WTC11 (cell line): Measurements from ENCODE around the gene MED15. TPM values are rescaled to one million over a fixed set of nuclear protein-coding genes. Genes with fewer than 3 reads are reported as not detected.

Experiments used
- ATAC-seq: fragments of 200-7000 bp; cut with Tn5 transposase; 2 replicates; pipeline ENCODE4 v1.10.0; 2021; ENCODE audit warnings: mild to moderate bottlenecking, moderate library complexity
- CTCF ChIA-PET: fragments of 300-600 bp; sonication (Branson Sonifier 250); formaldehyde crosslinking; loops from one replicate; lab custom pipeline; 2021; ENCODE audit warnings: antibody characterized with exemption; lab: Charles Lee
- POLR2A ChIA-PET: fragments of 350-600 bp; sonication (Branson Sonifier 250); formaldehyde crosslinking; loops from one replicate; lab custom pipeline; 2021; ENCODE audit warnings: antibody characterized with exemption; lab: Charles Lee
- DNase-seq: peaks from one replicate; pipeline ENCODE4 v3.0.0; 2021; ENCODE audit warnings: low spot score
- H3K27ac Mint-ChIP-seq: 2 replicates; pipeline ENCODE4 v1.8.0; 2021; ENCODE audit warnings: mixed read lengths
- H3K27me3 Mint-ChIP-seq: 2 replicates; pipeline ENCODE4 v1.8.0; 2021; ENCODE audit warnings: low read depth, mild to moderate bottlenecking, moderate library complexity, mixed read lengths
- H3K36me3 Mint-ChIP-seq: 2 replicates; pipeline ENCODE4 v1.8.0; 2021; ENCODE audit warnings: mixed read lengths
- H3K4me1 Mint-ChIP-seq: 2 replicates; pipeline ENCODE4 v1.8.0; 2022; ENCODE audit warnings: mixed read lengths
- H3K4me3 Mint-ChIP-seq: 2 replicates; pipeline ENCODE4 v1.8.0; 2021; ENCODE audit warnings: mild to moderate bottlenecking, moderate library complexity, mixed read lengths
- H3K9me3 Mint-ChIP-seq: 2 replicates; pipeline ENCODE4 v1.8.0; 2021; ENCODE audit warnings: mixed read lengths
- ELF4 ChIP-seq: sonication (generic); formaldehyde crosslinking; IDR thresholded peaks from 2 replicates; pipeline ENCODE4 v1.8.1; 2022; ENCODE audit warnings: low read depth, mild to moderate bottlenecking, moderate library complexity, missing genetic modification reagents
- ESRRA ChIP-seq: sonication (generic); formaldehyde crosslinking; IDR thresholded peaks from 2 replicates; pipeline ENCODE4 v1.8.1; 2022; ENCODE audit warnings: mild to moderate bottlenecking, missing genetic modification reagents, borderline replicate concordance
- ETV6 ChIP-seq: sonication (generic); formaldehyde crosslinking; IDR thresholded peaks from 2 replicates; pipeline ENCODE4 v1.8.1; 2022; ENCODE audit warnings: mild to moderate bottlenecking, missing genetic modification reagents
- FOXK1 ChIP-seq: sonication (generic); formaldehyde crosslinking; IDR thresholded peaks from 2 replicates; pipeline ENCODE4 v1.8.0; 2022; ENCODE audit warnings: mild to moderate bottlenecking, moderate library complexity, missing genetic modification reagents
- JAZF1 ChIP-seq: fragments of 250-450 bp; sonication (Bioruptor Pico); IDR thresholded peaks from 2 replicates; pipeline ENCODE4 v1.9.0; 2021; ENCODE audit warnings: moderate library complexity, mild to moderate bottlenecking, inconsistent platforms
- KAT7 ChIP-seq: sonication (generic); formaldehyde crosslinking; IDR thresholded peaks from 2 replicates; pipeline ENCODE4 v1.8.1; 2023; ENCODE audit warnings: missing genetic modification reagents, mild to moderate bottlenecking, borderline replicate concordance
- RORB ChIP-seq: fragments of 250-450 bp; sonication (Bioruptor Pico); IDR thresholded peaks from 2 replicates; pipeline ENCODE4 v1.9.0; 2021; ENCODE audit warnings: mild to moderate bottlenecking
- SP1 ChIP-seq: sonication (generic); formaldehyde crosslinking; conservative IDR thresholded peaks from 2 replicates; pipeline ENCODE4 v1.8.1; 2022; ENCODE audit warnings: missing genetic modification reagents
- ZNF263 ChIP-seq: sonication (generic); formaldehyde crosslinking; IDR thresholded peaks from 2 replicates; pipeline ENCODE4 v1.8.1; 2022; ENCODE audit warnings: low read depth, mild to moderate bottlenecking, moderate library complexity, missing genetic modification reagents
- ZNF396 ChIP-seq: fragments of 250-450 bp; sonication (Bioruptor Pico); IDR thresholded peaks from 2 replicates; pipeline ENCODE4 v1.8.0; 2021; ENCODE audit warnings: mild to moderate bottlenecking, moderate library complexity, borderline replicate concordance
- ZNF671 ChIP-seq: fragments of 250-450 bp; sonication (Bioruptor Pico); IDR thresholded peaks from 2 replicates; pipeline ENCODE4 v1.8.0; 2021; ENCODE audit warnings: mild to moderate bottlenecking
- total RNA-seq: library from RNA; stranded (reverse); gene quantifications from 3 replicates; pipeline ENCODE4 v1.2.3, GENCODE V29; 2021
- TF ChIP-seq, protein P1 (sequence below): sonication (generic); formaldehyde crosslinking; IDR thresholded peaks from 2 replicates; pipeline ENCODE4 v1.8.0; 2022; ENCODE audit warnings: mild to moderate bottlenecking, missing genetic modification reagents
- TF ChIP-seq, protein P2 (sequence below): fragments of 250-450 bp; sonication (Bioruptor Pico); IDR thresholded peaks from 2 replicates; pipeline ENCODE4 v1.9.0; 2021; ENCODE audit warnings: mild to moderate bottlenecking
- TF ChIP-seq, protein P3 (sequence below): sonication (generic); formaldehyde crosslinking; conservative IDR thresholded peaks from 2 replicates; pipeline ENCODE4 v1.8.1; 2022; ENCODE audit warnings: mild to moderate bottlenecking, missing genetic modification reagents
- TF ChIP-seq, protein P4 (sequence below): sonication (generic); formaldehyde crosslinking; IDR thresholded peaks from 2 replicates; pipeline ENCODE4 v1.8.0; 2022; ENCODE audit warnings: mild to moderate bottlenecking, missing genetic modification reagents
- TF ChIP-seq, protein P5 (sequence below): fragments of 250-450 bp; sonication (Bioruptor Pico); IDR thresholded peaks from 2 replicates; pipeline ENCODE4 v1.8.0; 2021; ENCODE audit warnings: mild to moderate bottlenecking
- TF ChIP-seq, protein P6 (sequence below): sonication (generic); formaldehyde crosslinking; IDR thresholded peaks from 2 replicates; pipeline ENCODE4 v1.8.0; 2023; ENCODE audit warnings: missing genetic modification reagents
- TF ChIP-seq, protein P7 (sequence below): sonication (generic); formaldehyde crosslinking; IDR thresholded peaks from 2 replicates; pipeline ENCODE4 v1.8.0; 2023; ENCODE audit warnings: missing genetic modification reagents, mild to moderate bottlenecking, borderline replicate concordance
- TF ChIP-seq, protein P8 (sequence below): sonication (generic); formaldehyde crosslinking; IDR thresholded peaks from 2 replicates; pipeline ENCODE4 v1.8.1; 2023; ENCODE audit warnings: mild to moderate bottlenecking, missing genetic modification reagents

MED15 gene
- total RNA-seq, 1 experiment from 2014 or later, result 67.7 TPM

DNA sequence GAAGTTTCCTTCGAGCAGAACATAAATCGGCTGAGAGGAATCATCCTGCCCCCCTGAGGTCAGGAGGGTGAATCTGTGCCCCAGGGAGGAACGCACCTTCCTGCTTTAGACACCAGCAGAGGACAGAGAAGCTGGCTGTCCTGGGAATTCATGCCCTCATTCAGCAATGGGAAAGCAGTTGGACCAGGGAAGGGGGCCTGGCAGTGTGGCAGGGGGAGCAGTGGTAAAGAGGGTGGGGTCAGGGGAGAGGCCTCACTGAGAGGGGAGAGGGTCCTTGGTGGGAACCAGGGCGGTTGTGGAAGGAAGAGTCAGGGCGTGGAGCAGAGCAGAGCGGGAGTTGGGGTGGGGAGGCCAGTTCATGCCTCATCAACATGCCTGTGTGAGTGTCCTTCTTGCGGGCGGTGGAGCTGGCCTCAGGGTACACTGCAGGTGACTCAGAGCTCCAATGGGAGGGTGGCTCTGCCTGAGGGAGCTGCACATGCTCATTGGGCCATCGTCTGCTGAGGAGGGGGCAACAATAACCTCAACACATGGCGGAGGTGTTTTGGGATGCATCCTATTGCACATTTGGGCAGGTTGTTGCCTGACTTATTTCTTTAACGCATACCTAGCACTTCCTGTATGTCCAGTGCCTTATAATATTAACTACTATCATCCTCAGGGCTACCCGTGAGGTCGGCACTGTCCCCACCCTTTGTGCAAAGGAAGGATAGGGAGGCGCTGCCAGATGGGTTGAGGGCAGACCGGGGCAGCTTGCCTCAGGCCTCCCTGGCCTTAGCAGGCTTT lies 23.2 kb downstream of the MED15 start:
- ATAC-seq, result 0 out of 2 replicates have a peak, but pooled peaks have one; percentile 12
- peaks cover 38% of the 10 kb centered on the region for H3K4me1 Mint-ChIP-seq
- TF ChIP-seq ETV6, result no peak
- TF ChIP-seq, protein P1, sequence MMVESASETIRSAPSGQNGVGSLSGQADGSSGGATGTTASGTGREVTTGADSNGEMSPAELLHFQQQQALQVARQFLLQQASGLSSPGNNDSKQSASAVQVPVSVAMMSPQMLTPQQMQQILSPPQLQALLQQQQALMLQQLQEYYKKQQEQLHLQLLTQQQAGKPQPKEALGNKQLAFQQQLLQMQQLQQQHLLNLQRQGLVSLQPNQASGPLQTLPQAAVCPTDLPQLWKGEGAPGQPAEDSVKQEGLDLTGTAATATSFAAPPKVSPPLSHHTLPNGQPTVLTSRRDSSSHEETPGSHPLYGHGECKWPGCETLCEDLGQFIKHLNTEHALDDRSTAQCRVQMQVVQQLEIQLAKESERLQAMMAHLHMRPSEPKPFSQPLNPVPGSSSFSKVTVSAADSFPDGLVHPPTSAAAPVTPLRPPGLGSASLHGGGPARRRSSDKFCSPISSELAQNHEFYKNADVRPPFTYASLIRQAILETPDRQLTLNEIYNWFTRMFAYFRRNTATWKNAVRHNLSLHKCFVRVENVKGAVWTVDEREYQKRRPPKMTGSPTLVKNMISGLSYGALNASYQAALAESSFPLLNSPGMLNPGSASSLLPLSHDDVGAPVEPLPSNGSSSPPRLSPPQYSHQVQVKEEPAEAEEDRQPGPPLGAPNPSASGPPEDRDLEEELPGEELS (CRISPR knock-in tag), result no peak
- TF ChIP-seq ZNF396, result no peak
- no peak for TF ChIP-seq ELF4 (CRISPR knock-in tag)
- no peak for TF ChIP-seq ZNF263
- TF ChIP-seq, protein P2, sequence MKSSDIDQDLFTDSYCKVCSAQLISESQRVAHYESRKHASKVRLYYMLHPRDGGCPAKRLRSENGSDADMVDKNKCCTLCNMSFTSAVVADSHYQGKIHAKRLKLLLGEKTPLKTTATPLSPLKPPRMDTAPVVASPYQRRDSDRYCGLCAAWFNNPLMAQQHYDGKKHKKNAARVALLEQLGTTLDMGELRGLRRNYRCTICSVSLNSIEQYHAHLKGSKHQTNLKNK, result no peak
- TF ChIP-seq, protein P3, sequence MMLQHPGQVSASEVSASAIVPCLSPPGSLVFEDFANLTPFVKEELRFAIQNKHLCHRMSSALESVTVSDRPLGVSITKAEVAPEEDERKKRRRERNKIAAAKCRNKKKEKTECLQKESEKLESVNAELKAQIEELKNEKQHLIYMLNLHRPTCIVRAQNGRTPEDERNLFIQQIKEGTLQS (CRISPR knock-in tag), result no peak
- TF ChIP-seq ESRRA, result no peak
- TF ChIP-seq FOXK1 (CRISPR knock-in tag), result no peak
- TF ChIP-seq RORB (CRISPR knock-in tag), result no peak
- no peak for TF ChIP-seq ZNF671 (CRISPR knock-in tag)
- TF ChIP-seq, protein P4, sequence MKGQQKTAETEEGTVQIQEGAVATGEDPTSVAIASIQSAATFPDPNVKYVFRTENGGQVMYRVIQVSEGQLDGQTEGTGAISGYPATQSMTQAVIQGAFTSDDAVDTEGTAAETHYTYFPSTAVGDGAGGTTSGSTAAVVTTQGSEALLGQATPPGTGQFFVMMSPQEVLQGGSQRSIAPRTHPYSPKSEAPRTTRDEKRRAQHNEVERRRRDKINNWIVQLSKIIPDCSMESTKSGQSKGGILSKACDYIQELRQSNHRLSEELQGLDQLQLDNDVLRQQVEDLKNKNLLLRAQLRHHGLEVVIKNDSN, result no peak
- TF ChIP-seq, protein P5, sequence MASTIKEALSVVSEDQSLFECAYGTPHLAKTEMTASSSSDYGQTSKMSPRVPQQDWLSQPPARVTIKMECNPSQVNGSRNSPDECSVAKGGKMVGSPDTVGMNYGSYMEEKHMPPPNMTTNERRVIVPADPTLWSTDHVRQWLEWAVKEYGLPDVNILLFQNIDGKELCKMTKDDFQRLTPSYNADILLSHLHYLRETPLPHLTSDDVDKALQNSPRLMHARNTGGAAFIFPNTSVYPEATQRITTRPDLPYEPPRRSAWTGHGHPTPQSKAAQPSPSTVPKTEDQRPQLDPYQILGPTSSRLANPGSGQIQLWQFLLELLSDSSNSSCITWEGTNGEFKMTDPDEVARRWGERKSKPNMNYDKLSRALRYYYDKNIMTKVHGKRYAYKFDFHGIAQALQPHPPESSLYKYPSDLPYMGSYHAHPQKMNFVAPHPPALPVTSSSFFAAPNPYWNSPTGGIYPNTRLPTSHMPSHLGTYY (CRISPR knock-in tag), result no peak
- no peak for TF ChIP-seq SP1 (CRISPR knock-in tag)
- TF ChIP-seq, protein P6, sequence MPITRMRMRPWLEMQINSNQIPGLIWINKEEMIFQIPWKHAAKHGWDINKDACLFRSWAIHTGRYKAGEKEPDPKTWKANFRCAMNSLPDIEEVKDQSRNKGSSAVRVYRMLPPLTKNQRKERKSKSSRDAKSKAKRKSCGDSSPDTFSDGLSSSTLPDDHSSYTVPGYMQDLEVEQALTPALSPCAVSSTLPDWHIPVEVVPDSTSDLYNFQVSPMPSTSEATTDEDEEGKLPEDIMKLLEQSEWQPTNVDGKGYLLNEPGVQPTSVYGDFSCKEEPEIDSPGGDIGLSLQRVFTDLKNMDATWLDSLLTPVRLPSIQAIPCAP (CRISPR knock-in tag), result no peak
- no peak for TF ChIP-seq JAZF1 (CRISPR knock-in tag)
- TF ChIP-seq, protein P7, sequence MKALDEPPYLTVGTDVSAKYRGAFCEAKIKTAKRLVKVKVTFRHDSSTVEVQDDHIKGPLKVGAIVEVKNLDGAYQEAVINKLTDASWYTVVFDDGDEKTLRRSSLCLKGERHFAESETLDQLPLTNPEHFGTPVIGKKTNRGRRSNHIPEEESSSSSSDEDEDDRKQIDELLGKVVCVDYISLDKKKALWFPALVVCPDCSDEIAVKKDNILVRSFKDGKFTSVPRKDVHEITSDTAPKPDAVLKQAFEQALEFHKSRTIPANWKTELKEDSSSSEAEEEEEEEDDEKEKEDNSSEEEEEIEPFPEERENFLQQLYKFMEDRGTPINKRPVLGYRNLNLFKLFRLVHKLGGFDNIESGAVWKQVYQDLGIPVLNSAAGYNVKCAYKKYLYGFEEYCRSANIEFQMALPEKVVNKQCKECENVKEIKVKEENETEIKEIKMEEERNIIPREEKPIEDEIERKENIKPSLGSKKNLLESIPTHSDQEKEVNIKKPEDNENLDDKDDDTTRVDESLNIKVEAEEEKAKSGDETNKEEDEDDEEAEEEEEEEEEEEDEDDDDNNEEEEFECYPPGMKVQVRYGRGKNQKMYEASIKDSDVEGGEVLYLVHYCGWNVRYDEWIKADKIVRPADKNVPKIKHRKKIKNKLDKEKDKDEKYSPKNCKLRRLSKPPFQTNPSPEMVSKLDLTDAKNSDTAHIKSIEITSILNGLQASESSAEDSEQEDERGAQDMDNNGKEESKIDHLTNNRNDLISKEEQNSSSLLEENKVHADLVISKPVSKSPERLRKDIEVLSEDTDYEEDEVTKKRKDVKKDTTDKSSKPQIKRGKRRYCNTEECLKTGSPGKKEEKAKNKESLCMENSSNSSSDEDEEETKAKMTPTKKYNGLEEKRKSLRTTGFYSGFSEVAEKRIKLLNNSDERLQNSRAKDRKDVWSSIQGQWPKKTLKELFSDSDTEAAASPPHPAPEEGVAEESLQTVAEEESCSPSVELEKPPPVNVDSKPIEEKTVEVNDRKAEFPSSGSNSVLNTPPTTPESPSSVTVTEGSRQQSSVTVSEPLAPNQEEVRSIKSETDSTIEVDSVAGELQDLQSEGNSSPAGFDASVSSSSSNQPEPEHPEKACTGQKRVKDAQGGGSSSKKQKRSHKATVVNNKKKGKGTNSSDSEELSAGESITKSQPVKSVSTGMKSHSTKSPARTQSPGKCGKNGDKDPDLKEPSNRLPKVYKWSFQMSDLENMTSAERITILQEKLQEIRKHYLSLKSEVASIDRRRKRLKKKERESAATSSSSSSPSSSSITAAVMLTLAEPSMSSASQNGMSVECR (CRISPR knock-in tag), result no peak
- TF ChIP-seq, protein P8, sequence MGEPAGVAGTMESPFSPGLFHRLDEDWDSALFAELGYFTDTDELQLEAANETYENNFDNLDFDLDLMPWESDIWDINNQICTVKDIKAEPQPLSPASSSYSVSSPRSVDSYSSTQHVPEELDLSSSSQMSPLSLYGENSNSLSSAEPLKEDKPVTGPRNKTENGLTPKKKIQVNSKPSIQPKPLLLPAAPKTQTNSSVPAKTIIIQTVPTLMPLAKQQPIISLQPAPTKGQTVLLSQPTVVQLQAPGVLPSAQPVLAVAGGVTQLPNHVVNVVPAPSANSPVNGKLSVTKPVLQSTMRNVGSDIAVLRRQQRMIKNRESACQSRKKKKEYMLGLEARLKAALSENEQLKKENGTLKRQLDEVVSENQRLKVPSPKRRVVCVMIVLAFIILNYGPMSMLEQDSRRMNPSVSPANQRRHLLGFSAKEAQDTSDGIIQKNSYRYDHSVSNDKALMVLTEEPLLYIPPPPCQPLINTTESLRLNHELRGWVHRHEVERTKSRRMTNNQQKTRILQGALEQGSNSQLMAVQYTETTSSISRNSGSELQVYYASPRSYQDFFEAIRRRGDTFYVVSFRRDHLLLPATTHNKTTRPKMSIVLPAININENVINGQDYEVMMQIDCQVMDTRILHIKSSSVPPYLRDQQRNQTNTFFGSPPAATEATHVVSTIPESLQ, result no peak
- no peak for TF ChIP-seq KAT7 (CRISPR knock-in tag)
- H3K4me3 Mint-ChIP-seq, result no peak overlapping the region
- ChIA-PET CTCF (interaction anchor here (1.3 to 2.0 kb wide), 3 partner anchors 34 to 112 kb away, joined by 4 to 6 read pairs (median 6); no protein-coding TSS in a partner anchor), POLR2A (no interaction called here)
- H3K27ac Mint-ChIP-seq, result peak overlapping the region; percentile 66
- H3K27me3 Mint-ChIP-seq, result no peaks in the 10 kb centered on the region; the same call in 1 of the 2 replicates
- peaks cover 21% of the 10 kb centered on the region for H3K36me3 Mint-ChIP-seq
- H3K9me3 Mint-ChIP-seq, result peaks cover 6% of the 10 kb centered on the region
- no peak for DNase-seq
